Stimulated activated CD4-positive, alpha-beta T cell treated with anti-CD3 and anti-CD28 coated beads, Interleukin-15, amount 100 ng/mL, for 24 hours (primary cell): ENCODE results near the gene PROM1.

Experiments used
- DNase-seq: peaks from one replicate; pipeline ENCODE4 v3.0.0-alpha.2; 2020

PROM1 gene

DNA sequence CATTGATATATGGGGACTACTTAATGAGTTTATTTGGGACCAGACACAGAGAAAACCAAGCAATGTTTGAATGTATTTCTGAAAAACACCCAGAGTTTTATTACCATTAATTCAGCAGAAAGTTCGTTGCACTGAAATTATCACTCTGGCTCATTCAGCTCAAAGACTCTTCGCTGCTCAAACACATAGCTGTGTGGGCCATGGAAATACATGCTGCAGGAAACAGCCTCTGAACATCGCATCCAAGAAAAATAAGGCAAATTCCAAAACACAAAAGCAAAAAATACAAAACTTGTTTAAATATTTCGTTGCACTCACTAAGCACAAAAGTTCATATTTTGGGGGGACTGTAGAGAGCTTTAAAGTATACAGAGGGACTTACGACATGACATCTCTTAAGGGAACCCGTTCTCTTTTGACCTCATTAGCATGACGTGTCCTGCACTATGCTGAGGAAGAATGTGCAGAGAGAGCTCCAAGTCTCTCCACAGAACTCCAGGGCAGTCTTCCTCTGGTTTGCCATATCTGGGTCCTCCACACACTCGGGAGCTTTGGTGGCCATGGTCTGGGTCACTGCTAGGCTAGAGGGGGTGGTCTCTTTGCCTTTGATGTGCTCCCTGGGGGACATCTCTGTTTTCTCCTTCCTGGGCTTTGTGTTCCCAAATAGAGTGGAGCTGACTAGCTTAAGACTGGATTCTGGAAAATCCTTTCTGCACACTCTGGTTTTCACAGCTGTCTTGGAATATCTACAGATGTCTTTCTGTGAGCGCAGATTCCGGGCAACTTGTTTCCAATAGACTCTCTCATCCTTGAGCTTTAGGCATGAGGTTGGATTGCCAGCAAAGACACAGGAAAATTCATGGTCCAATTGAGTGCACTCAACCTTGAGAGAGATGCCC, 148.1 kb downstream of the PROM1 start:
- no peak for DNase-seq

GRCh38 chr4:15934259-15934658, 149.6 kb downstream of the PROM1 start:
- no peak for DNase-seq

DNA sequence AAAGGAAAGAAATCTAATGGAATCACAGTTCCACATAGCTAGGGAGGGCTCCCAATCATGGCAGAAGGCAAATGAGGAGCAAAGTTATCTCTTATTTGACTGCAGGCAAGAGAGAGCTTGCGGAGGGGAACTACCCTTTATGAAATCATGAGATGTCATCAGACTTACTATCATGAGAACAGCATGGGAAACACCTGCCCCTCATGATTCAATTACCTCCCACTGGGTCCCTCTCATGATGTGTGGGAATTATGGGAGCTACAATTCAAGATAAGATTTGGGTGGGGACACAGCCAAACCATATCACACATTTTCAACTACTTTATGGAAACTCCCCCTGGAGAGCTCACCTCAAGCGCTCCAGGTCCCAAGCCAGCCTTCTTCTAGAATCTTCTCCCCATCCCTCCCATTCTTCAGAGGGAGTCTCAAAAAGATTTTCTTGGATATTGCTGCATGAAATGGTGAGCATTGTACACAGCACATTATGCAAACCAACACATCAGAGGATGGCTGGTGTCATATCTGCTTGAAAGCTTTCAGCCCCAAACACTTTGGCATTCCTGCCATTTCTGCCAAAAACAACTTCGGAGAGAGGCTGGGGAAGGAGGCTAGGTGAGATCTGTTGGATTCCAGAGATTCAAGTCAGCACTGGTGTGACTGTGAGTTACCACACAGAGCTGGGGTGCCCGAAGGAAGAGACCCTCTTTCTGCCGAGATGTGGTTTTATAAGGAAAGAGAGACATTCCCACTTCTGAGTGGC, 152.2 kb downstream of the PROM1 start:
- no peak for DNase-seq

- DNase-seq: peak; percentile 7
These were observed 153.5 kb downstream of the PROM1 start for GRCh38 chr4:15930314-15930713.

DNA sequence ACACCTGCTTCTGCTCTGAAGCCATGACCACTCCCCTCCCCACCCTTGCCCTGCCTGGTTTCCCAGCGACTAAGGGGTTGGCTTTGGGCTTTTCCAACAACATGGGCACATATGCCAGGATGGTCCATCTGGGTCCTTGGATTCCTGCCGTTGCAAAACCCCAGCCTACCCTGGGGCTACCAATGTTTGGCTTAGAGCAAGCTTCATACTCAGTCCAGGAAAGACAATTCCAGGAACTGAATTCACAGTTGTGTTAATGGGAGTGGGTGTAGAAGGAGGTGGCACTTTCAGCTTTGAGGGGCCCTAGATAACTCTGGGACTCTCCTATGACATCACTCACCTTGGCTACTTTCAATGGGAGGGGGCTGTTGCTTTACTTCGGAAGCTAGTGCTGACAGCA, 154.3 kb downstream of the PROM1 start:
- no peak for DNase-seq

GRCh38 chr4:15928883-15929282, 154.9 kb downstream of the PROM1 start:
- DNase-seq: no peak

GRCh38 chr4:15926486-15926885, 157.3 kb downstream of the PROM1 start:
- DNase-seq: no peak

DNA sequence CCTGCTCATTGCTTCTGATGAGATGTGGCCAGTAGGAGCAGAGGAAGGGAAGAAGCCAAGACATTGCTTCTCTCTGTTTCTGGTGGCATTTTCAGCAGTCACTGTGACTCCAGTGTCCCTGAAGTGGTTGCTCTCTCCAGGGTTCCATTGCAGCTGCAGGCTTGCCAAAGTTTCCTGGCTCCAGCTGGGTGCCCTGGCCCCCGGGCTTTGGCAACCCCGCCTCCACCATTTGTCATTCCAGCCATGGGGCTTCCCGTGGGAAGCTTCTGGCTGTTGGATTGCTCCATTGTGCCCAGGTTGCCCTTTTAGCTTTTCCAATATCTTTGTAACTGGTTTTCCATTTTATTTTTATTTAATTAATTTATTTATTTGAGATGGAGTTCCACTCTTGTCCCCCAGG, 158.0 kb downstream of the PROM1 start:
- no peak for DNase-seq

GRCh38 chr4:15921592-15921932, 162.3 kb downstream of the PROM1 start:
- no peak for DNase-seq

GRCh38 chr4:15920723-15921591, 162.9 kb downstream of the PROM1 start:
- no peak for DNase-seq

GRCh38 chr4:15918484-15919129, 165.2 kb downstream of the PROM1 start:
- DNase-seq: no peak
